ENCODE data around the gene DNAJC7. TPM values are rescaled to one million over a fixed set of nuclear protein-coding genes. Genes with fewer than 3 reads are reported as not detected.

The DNAJC7 gene
- total RNA-seq, 2 donors from 2014 or later: 57.8 to 60.4 TPM

GRCh38 chr17:41943492-41943891 lies 73.7 kb downstream of the DNAJC7 start:
- DNase-seq (ENCODE audit: low spot score): no peak
- Histone ChIP-seq H3K27me3 (replicated peaks; ENCODE audit: insufficient read depth) (no peaks in the 10 kb centered on the region), H3K36me3 (no peaks in the 10 kb centered on the region), H3K4me3 (no peak overlapping the region), H3K27ac (no peak overlapping the region), H3K9me3 (no peaks in the 10 kb centered on the region), H3K4me1 (replicated peaks) (no peaks in the 10 kb centered on the region)
- TF ChIP-seq POLR2A (IDR thresholded peaks at IDR 0.05) (no peak), CTCF (IDR thresholded peaks at IDR 0.05) (no peak), POLR2AphosphoS5 (IDR thresholded peaks at IDR 0.05) (no peak)
- WGBS: 91% methylated on average over 3 of the region's 3 CpGs
- intact Hi-C loops (cut with DNase I): no loop called here

- Histone ChIP-seq H3K4me1 (replicated peaks) (no peaks in the 10 kb centered on the region), H3K27me3 (replicated peaks; ENCODE audit: insufficient read depth) (no peaks in the 10 kb centered on the region), H3K4me3 (no peak overlapping the region), H3K9me3 (no peaks in the 10 kb centered on the region), H3K36me3 (no peaks in the 10 kb centered on the region), H3K27ac (no peak overlapping the region)
- no peak for DNase-seq (ENCODE audit: low spot score)
- WGBS: 93% methylated on average over 8 of the region's 8 CpGs
- intact Hi-C loops (cut with DNase I): no loop called here
- no peak for TF ChIP-seq POLR2AphosphoS5 (IDR thresholded peaks at IDR 0.05)
Observed at GRCh38 chr17:41942626-41943373, 74.4 kb downstream of the DNAJC7 start.

- H3K27me3 ChIP-seq (replicated peaks; ENCODE audit: insufficient read depth): no peaks in the 10 kb centered on the region
- no peak overlapping the region for H3K27ac ChIP-seq
- H3K4me3 ChIP-seq: no peak overlapping the region
- TF ChIP-seq POLR2AphosphoS5 (IDR thresholded peaks at IDR 0.05) (no peak), POLR2A (IDR thresholded peaks at IDR 0.05) (no peak), CTCF (IDR thresholded peaks at IDR 0.05) (no peak)
- no peaks in the 10 kb centered on the region for H3K9me3 ChIP-seq
- H3K36me3 ChIP-seq: no peaks in the 10 kb centered on the region
- no peak for DNase-seq (ENCODE audit: low spot score)
- over 99% methylated on average over 5 of the region's 5 CpGs for WGBS
- intact Hi-C loops (cut with DNase I): no loop called here
- H3K4me1 ChIP-seq (replicated peaks): no peaks in the 10 kb centered on the region
Observed at GRCh38 chr17:41941168-41941567, 76.1 kb downstream of the DNAJC7 start.

- H3K4me3 ChIP-seq: no peak overlapping the region
- H3K27ac ChIP-seq: no peak overlapping the region
- DNase-seq (ENCODE audit: low spot score): no peak
- H3K27me3 ChIP-seq (replicated peaks; ENCODE audit: insufficient read depth): no peaks in the 10 kb centered on the region
- 88% methylated on average over 6 of the region's 6 CpGs for WGBS
- TF ChIP-seq POLR2AphosphoS5 (IDR thresholded peaks at IDR 0.05) (no peak), CTCF (IDR thresholded peaks at IDR 0.05) (no peak), POLR2A (IDR thresholded peaks at IDR 0.05) (no peak)
- H3K9me3 ChIP-seq: no peaks in the 10 kb centered on the region
- intact Hi-C loops (cut with DNase I): no loop called here
- no peaks in the 10 kb centered on the region for H3K4me1 ChIP-seq (replicated peaks)
- H3K36me3 ChIP-seq: no peaks in the 10 kb centered on the region
Observed at GRCh38 chr17:41939693-41940090, 77.5 kb downstream of the DNAJC7 start.

GRCh38 chr17:41939044-41939692 lies 78.1 kb downstream of the DNAJC7 start:
- Histone ChIP-seq H3K9me3 (no peaks in the 10 kb centered on the region), H3K27me3 (replicated peaks; ENCODE audit: insufficient read depth) (no peaks in the 10 kb centered on the region), H3K4me3 (no peak overlapping the region), H3K27ac (no peak overlapping the region), H3K36me3 (no peaks in the 10 kb centered on the region), H3K4me1 (replicated peaks) (no peaks in the 10 kb centered on the region)
- intact Hi-C loops (cut with DNase I): no loop called here
- DNase-seq (ENCODE audit: low spot score): no peak
- WGBS: 80% methylated on average over 4 of the region's 4 CpGs
- TF ChIP-seq POLR2AphosphoS5 (IDR thresholded peaks at IDR 0.05): no peak
- TF ChIP-seq CTCF (IDR thresholded peaks at IDR 0.05): no peak
- TF ChIP-seq POLR2A (IDR thresholded peaks at IDR 0.05): no peak
